ENCODE measurements around the gene OR51S1.
A peak's percentile ranks its signal among the peaks of the same experiment; 100 is the strongest.
"Not testable (repeated sequence)": the region's sequence is repeated elsewhere in the genome, so short reads cannot be mapped to it uniquely, and the experiment has no call there.

OR51S1 gene

DNA sequence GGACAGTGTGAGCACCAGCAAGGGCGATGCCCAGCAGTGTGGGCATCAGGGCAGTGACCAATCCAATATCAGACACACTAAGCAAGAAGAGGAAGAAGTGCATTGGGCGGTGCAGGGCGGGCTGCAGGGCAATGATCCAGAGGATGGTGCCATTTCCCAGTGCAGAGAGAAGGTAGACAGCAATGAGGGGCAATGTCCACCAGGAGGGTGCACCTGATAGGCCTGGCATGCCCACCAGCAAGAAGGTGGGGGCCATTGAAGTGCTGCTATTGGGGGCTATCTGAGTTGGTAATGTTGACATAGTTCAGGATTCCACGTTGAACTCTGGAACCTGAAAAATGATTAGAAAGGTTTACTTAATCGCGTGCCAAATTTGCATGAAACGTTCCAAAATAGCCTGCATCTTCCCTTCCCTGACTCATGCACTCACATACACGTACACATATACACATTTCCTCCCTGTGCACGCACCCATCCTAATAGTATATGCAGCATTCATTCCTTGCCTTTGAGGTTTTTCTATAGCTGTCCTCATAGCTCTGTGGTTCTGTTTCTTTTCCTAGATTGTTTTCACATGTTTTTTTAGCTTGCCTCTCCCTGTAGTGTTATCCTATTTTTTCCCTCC lies at the start of gene OR51S1:
Gene OR51S1, minus strand, starts transcription at position 301 of the 625 bp plus-strand sequence. Its CDS starts 0 bp downstream, at position 301.
- no peak for DNase-seq

DNA sequence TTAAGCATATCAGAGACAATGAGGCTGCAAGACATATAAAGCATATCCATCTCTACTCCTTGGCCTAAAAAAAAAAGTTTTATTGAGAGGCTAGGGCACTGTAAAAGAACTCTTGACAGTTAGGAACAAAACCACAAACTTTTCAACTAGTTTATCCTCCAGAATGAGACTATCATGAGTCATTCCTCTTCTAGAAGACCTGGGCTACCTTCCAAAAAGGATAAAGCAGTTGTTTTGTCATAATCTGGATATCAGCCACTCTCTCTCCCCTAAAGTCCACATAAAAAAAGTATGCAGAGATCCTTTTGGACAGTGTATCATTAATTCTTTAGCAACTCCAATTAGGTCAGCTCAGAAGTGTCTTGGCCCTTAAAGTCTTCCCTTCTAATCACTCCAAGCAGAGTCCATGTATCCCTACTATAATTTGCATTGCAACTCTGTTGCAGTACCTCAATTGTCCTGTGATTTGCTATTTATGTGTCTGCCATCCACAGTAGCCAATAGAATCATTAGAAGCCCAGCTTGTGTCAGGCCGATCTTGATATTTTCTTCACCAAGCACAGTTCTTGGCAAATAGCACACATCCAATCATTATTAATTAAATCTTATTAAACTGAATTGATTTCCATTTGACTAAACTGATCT lies 43.1 kb upstream of the OR51S1 start:
- no peak for DNase-seq

DNA sequence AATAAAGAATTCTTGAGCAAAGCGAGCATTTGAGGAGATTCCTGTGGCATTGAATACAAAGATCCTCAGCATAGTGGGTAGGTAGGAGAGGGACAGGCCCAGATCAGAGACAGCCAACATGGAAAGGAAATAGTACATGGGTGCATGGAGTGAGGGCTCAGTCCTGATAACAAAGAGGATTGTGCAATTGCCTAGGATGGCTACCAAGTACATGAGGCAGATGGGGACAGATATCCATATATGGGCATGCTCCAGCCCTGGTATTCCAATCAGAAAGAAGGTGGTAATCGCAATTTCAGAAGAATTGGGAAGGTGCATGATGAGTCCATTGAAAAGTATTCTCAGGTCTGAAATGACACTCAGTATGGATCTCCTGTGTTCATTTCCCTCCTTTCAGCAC lies 41.3 kb upstream of the OR51S1 start:
- DNase-seq: no peak

DNA sequence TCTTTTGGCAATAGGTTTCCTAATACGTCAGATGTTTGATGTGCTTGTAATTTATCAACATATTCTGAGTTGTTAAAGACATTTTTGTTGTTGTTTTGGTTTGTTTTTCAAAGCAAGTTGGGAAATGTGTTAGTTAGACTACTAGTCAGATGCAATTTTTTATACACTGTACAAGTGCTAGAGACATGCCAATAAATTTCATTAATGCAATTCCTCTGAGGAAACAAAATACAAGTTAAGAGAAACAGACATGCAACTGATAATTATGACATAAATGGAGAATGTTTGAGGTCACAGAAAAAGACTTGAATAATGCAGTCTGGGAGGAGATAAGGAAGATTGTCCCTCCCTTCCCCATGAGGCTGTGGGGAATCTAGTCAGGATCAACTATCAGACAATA lies 38.6 kb upstream of the OR51S1 start:
- no peak for DNase-seq

GRCh38 chr11:4886186-4886585 lies 37.2 kb upstream of the OR51S1 start:
- DNase-seq: no peak

- DNase-seq: no peak
These were observed 35.4 kb upstream of the OR51S1 start for GRCh38 chr11:4884361-4884760.

DNA sequence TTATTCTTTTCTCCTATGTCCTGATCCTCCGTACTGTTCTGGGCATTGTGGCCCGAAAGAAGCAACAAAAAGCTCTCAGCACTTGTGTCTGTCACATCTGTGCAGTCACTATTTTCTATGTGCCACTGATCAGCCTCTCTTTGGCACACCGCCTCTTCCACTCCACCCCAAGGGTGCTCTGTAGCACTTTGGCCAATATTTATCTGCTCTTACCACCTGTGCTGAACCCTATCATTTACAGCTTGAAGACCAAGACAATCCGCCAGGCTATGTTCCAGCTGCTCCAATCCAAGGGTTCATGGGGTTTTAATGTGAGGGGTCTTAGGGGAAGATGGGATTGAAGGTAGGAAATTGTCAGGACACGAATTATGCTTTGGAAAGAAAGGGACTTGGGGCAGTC lies 33.5 kb upstream of the OR51S1 start:
- DNase-seq: no peak

DNA sequence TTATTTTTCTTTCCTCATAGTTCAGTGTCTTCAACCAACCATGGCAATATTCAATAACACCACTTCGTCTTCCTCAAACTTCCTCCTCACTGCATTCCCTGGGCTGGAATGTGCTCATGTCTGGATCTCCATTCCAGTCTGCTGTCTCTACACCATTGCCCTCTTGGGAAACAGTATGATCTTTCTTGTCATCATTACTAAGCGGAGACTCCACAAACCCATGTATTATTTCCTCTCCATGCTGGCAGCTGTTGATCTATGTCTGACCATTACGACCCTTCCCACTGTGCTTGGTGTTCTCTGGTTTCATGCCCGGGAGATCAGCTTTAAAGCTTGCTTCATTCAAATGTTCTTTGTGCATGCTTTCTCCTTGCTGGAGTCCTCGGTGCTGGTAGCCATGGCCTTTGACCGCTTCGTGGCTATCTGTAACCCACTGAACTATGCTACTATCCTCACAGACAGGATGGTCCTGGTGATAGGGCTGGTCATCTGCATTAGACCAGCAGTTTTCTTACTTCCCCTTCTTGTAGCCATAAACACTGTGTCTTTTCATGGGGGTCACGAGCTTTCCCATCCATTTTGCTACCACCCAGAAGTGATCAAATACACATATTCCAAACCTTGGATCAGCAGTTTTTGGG lies 33.0 kb upstream of the OR51S1 start, which contains the start of gene OR51T1:
Gene OR51T1, plus strand, starts transcription at position 41 of the 641 bp plus-strand sequence. Its CDS starts 0 bp downstream, at position 41.
- DNase-seq: no peak

GRCh38 chr11:4881188-4881587 lies 32.2 kb upstream of the OR51S1 start:
- DNase-seq: no peak

DNA sequence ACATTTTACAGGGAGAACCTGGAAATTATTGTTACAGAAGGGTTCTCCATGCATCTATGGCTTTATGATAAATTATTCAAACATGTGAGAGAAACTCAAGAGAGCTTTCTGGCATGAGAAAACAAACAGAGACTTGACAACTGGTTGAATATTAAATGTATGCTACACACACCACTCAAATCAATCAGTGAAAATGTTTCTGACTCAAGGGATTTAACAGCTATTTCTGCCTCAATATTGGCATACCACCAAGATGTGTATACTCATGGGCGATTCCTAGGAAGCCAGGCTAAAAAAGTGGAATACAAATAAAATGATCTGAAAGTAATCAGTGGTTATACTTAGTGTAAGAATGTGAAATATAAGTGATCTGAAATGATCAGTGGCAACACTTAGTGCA lies 16.8 kb upstream of the OR51S1 start:
- no peak for DNase-seq

DNA sequence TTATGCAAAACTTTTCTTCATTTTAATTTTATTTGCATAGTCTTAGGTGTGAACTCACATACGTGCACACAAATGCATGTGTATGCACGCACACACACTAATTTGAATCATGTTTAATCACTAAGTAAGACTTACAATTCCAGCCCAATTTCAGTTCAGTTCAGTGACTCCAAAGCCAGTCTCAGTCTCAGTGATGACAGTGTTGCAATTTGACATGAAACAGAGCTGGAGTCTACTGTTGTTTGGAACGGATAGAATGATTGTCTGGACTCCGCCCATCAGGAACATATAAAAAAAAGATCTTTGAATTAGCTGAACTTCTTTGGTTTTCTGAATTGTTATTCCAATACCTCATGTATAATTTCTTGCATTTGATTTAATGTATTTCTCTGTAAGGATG lies 14.9 kb upstream of the OR51S1 start:
- DNase-seq: no peak

DNA sequence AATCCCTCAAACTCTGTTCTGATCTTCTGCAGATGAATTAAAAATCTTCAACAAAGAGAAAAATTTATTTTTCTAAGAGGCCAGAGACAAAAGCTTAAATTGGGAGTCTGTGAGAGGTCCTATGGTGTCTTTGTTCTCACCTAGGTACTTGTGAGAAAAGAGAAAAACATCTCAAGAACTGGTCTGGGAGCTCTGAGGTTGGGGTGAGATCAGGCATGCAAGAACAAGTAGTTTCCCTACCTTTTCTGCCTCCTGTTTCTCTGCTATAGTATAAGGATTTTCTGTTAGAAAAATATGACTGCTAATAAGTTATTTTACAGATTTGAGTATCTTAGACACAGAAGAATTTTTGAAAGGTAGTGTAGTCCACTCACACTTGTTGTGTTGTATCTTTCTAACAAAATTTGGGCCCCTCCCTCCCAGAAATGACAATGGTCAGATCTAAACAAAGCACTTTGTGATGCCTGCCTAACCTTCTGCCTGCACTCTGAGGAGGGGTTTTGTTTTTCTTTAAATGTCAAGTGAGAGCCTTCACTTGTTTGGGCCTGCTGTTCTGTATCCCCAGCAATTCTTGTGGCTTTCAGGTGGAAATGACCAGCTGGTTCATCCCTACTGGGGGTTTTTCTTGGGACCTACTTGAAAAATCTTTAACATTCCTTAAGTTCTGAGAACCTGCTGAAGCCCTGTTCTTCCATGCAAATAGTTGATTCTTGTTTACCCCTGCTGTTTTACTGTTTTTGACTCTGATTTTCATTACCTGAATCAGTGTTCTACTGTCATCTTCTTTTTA lies 13.6 kb upstream of the OR51S1 start:
- DNase-seq: no peak

- not testable (repeated sequence) for DNase-seq
These were observed 5.3 kb upstream of the OR51S1 start for GRCh38 chr11:4854286-4854685.

- no peak for DNase-seq
These were observed 2.0 kb upstream of the OR51S1 start for GRCh38 chr11:4851033-4851432.

- DNase-seq: no peak
These were observed 9.0 kb downstream of the OR51S1 start for GRCh38 chr11:4839851-4840549.

DNA sequence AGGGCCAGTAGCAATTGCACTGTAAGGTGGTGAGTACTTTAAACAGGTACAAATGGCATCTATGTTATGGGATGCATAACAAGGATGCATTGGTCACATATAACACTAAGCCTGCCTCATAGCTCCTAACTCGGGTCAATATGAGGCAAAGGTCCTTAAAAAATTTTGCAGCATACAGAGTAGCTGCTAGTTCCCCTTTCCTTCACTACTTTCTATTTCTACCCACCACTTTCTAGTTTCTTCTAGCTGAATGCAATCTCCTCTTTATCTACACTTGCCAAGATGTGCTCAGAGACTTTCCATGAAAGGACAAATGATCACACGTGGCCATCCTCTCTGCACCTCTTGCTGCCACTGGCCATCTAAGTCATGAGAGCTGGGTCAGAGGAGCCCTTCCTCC lies 18.1 kb downstream of the OR51S1 start:
- no peak for DNase-seq

- DNase-seq: no peak
These were observed 18.7 kb downstream of the OR51S1 start for GRCh38 chr11:4830346-4830745.

DNA sequence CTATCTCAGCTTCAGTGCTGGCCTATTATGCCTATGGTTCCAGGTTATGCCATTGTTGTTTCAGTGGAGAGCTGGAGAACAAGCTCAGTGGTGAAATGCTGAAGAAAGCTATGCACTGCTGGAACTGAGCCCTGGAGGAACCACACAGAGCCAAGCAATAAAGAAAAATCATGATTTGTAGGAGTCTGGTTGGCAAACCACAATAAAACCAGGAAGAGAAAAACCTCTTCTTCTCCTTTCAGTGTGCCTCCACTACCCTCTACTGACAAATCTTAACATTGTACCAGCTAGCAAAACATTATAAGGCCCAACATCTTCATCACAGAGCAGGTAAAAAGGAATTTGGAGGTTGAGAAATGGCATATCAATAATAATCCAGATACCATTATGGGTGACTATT lies 22.6 kb downstream of the OR51S1 start:
- peak; percentile 71 for DNase-seq

GRCh38 chr11:4825132-4825531 lies 23.9 kb downstream of the OR51S1 start:
- no peak for DNase-seq

DNA sequence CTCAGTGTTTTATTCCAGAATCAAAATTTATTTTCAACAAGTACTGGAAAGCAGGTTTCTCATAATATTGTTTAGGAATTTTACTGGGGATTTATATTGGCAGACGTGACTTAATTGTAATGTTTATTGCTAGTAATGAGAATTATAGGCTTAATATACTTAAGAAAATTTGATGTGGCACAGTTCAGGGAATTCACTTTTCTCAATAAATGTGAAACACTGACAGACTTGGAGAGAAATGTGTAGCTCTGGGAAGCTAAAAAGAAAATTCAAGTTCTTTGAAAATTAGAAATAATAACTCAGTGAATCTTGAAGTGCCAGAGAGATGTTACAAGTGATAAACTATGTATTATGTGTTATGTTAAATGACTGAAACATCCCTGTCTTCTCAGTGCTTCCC lies 28.0 kb downstream of the OR51S1 start, which contains the start of gene OR51F2:
Gene OR51F2, plus strand, starts transcription at position 301 of the 400 bp plus-strand sequence. CDS start 101 bp downstream, outside the sequence.
- DNase-seq: no peak

DNA sequence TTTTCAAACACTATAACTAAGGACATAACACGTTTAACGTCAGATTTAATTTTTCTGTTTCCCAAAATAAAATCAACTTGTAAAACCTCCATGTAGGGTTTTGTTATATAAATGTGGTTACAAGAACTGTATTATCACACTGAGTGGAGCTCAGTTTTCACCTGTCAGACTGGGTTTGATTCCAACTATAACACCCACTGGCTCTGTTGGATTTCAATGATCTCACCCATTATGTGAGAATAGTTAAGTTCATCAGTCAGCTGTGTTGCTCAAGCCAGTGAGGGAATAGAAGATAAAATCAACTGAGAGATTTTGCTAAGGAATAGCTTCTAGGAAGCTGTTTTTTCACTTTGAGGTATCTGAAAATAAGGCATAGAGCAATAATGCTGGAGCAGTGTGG lies 39.8 kb downstream of the OR51S1 start:
- no peak for DNase-seq

DNA sequence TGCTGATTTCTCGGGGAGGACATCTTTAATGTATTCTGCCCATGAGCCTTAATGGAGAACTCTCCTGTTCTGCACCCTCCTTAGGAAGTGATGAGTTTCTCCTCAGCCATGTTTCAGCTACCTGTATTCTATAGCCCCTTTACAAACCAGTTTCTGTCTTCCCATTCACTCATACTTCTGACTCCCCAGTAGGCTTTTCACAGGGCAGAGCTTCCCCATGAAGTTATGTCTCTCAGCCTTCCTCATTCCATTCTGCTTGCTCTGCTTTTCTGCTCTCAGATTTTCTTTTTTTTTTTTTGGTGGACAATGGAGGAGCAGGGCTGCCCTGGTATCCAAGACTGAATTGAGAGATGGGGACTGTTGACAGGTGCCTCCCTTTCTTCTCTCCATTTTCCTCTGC lies 40.5 kb downstream of the OR51S1 start:
- DNase-seq: no peak

GRCh38 chr11:4804280-4804679 lies 44.7 kb downstream of the OR51S1 start, which contains the start of gene OR52R1:
TSS of gene OR52R1 (minus strand) at chr11:4804380. CDS start at chr11:4804380, 0 bp downstream.
- no peak for DNase-seq

Data from DMS153 (cell line).